Right cardiac atrium (tissue), 5 donors: ENCODE results near the gene LRFN3. TPM values are rescaled to one million over a fixed set of nuclear protein-coding genes. Genes with fewer than 3 reads are reported as not detected.
"Not testable (repeated sequence)": the region's sequence is repeated elsewhere in the genome, so short reads cannot be mapped to it uniquely, and the experiment has no call there.

Experiments used
- ATAC-seq, 2 donors: fragments of 200-7000 bp; cut with Tn5 transposase; one replicate each; pipeline versions ENCODE4 v1.8.0 to v1.9.1; 2020; ENCODE audit warnings: moderate library complexity in 2 of 2, mild to moderate bottlenecking in 1 of 2
- DNase-seq, 3 donors: peaks; one replicate each; pipeline ENCODE4 v3.0.0-alpha.2; 2020
- H3K27ac ChIP-seq: one replicate; pipeline ENCODE4 v1.5.1; 2013; ENCODE audit warnings: mild to moderate bottlenecking, low read length, control low read depth, moderate library complexity
- H3K27me3 ChIP-seq: one replicate; pipeline ENCODE4 v1.6.1; 2013; ENCODE audit not compliant: control insufficient read depth, insufficient read depth
- H3K4me1 ChIP-seq: one replicate; pipeline ENCODE4 v1.6.1; 2013; ENCODE audit warnings: low read length; ENCODE audit not compliant: control insufficient read depth, insufficient read depth
- H3K4me3 ChIP-seq: one replicate; pipeline ENCODE4 v1.5.1; 2013; ENCODE audit warnings: low read length, control low read depth
- H3K9me3 ChIP-seq: one replicate; pipeline ENCODE4 v1.6.1; 2013; ENCODE audit warnings: low read length; ENCODE audit not compliant: control insufficient read depth
- WGBS: extraction: QIAGEN DNeasy Blood & Tissue Kit; methylation state at CpG from one replicate; pipeline ENCODE4 v1.1.7; 2013; 5-methylcytosine and 5-hydroxymethylcytosine counted together
- intact Hi-C, 4 donors: fragments of 100-400 bp; cut with DNase I; formaldehyde crosslinking; loops; one replicate each; pipeline versions ENCODE4 v1.11.0 to v1.14.0; 2022 to 2023
- polyA plus RNA-seq: library from polyadenylated mRNA; stranded (reverse); fragments of 200-250 nt; gene quantifications from one replicate; pipeline ENCODE4 v1.2.3, GENCODE V29; 2013
- total RNA-seq, 4 donors: library from RNA; stranded (reverse); fragmentation: NEBNext Ultra II Directional; extraction: Animal tissue kit (Norgen Biotek cat#: 25700); gene quantifications; one replicate each; pipeline ENCODE4 v1.2.1, GENCODE V29; 2021
- donor health status: healthy with polysubstance abuse.
- donor health status: DM: no; HTN: yes; CAD: no.
- donor health status: DM: no; HTN: no; CAD: no.
- donor health status: DM: no; HTN: yes; CAD: no; lungs with severe emphysema.
- donor health status: DM: yes; HTN: yes; CAD: no.

Gene LRFN3
- total and polyA plus RNA-seq, 5 donors, result 8.2 to 10.8 (median 8.4) TPM

- Histone ChIP-seq H3K27me3 (no peaks in the 10 kb centered on the region), H3K4me3 (no peak overlapping the region), H3K9me3 (no peaks in the 10 kb centered on the region), H3K27ac (no peak overlapping the region), H3K4me1 (peaks cover 18% of the 10 kb centered on the region)
- DNase-seq, result no peak
- ATAC-seq, result no peak
- intact Hi-C loops, result no loop called here
- 92% methylated on average over 51 of the region's 51 CpGs for WGBS
These were observed 4.1 kb downstream of the LRFN3 start for GRCh38 chr19:35940078-35940775.

GRCh38 chr19:35940839-35941238 lies 4.7 kb downstream of the LRFN3 start:
- H3K4me3 ChIP-seq, result no peak overlapping the region
- no peaks in the 10 kb centered on the region for H3K9me3 ChIP-seq
- intact Hi-C loops, result no loop called here
- no peak for ATAC-seq
- peaks cover 15% of the 10 kb centered on the region for H3K4me1 ChIP-seq
- no peak for DNase-seq
- H3K27me3 ChIP-seq, result no peaks in the 10 kb centered on the region
- no peak overlapping the region for H3K27ac ChIP-seq
- WGBS, result 51% methylated on average over 4 of the region's 4 CpGs

GRCh38 chr19:35942235-35942634 lies 6.1 kb downstream of the LRFN3 start:
- peaks cover 10% of the 10 kb centered on the region for H3K4me1 ChIP-seq
- no peaks in the 10 kb centered on the region for H3K9me3 ChIP-seq
- intact Hi-C loops, result no loop called here
- 95% methylated on average over 3 of the region's 3 CpGs for WGBS
- H3K4me3 ChIP-seq, result no peak overlapping the region
- H3K27ac ChIP-seq, result no peak overlapping the region
- no peak for ATAC-seq
- no peak for DNase-seq
- no peaks in the 10 kb centered on the region for H3K27me3 ChIP-seq

GRCh38 chr19:35943321-35944301 lies 7.4 kb downstream of the LRFN3 start:
- DNase-seq (no peak), ATAC-seq (no peak)
- WGBS, result 82% methylated on average over 9 of the region's 9 CpGs

GRCh38 chr19:35944556-35944955 lies 8.4 kb downstream of the LRFN3 start:
- WGBS, result 79% methylated on average over 52 of the region's 52 CpGs
- Histone ChIP-seq H3K27me3 (no peaks in the 10 kb centered on the region), H3K9me3 (no peaks in the 10 kb centered on the region), H3K4me1 (no peaks in the 10 kb centered on the region), H3K27ac (no peak overlapping the region), H3K4me3 (no peak overlapping the region)
- no peak for DNase-seq
- intact Hi-C loops, result no loop called here
- no peak for ATAC-seq

More at GRCh38 chr19:35943321-35944301, 7.4 kb downstream of the LRFN3 start:
- no peaks in the 10 kb centered on the region for H3K9me3 ChIP-seq
- H3K27ac ChIP-seq, result no peak overlapping the region
- intact Hi-C loops, result no loop called here
- H3K27me3 ChIP-seq, result no peaks in the 10 kb centered on the region
- H3K4me1 ChIP-seq, result peaks cover under 1% of the 10 kb centered on the region
- no peak overlapping the region for H3K4me3 ChIP-seq

DNA sequence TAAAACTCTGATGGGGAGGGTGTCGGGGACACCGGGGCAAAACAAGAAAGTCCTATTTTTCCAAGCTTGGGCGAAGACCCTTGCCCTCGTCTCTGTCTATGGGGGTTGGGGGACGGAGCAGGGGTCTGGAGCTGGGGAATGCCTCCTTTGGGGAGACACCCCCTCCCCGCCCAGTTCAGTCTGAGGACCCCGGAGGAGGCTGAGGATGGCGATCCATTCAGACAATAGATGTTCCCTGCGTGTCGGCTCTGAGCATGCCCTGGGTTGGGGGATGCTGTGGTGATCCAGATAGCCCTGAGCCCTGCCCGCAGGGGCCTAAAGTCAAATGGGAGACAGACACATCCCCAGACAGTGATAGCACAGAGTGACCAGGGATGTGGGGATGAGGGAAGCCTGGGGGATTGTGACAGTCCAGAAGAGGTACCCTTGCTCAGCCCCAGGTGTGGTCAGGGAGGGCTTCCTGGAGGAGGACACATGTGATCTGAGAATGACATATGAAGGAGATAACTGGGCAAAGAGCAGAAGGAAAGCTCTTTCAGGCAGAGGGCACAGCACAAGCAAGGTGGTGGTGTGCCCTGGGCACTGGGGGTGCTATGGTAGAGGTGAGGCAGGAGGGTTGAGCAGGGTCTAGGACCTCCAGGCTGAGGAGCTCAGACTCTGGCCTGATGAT lies 9.1 kb downstream of the LRFN3 start:
- intact Hi-C loops, result no loop called here
- WGBS, result 91% methylated on average over 11 of the region's 11 CpGs
- Histone ChIP-seq H3K9me3 (no peaks in the 10 kb centered on the region), H3K27me3 (no peaks in the 10 kb centered on the region), H3K4me1 (no peaks in the 10 kb centered on the region), H3K4me3 (no peak overlapping the region), H3K27ac (no peak overlapping the region)
- DNase-seq (no peak), ATAC-seq (no peak)

GRCh38 chr19:35946203-35946602 lies 10.0 kb downstream of the LRFN3 start:
- no peak for ATAC-seq
- Histone ChIP-seq H3K4me3 (no peak overlapping the region), H3K4me1 (no peaks in the 10 kb centered on the region), H3K27ac (no peak overlapping the region), H3K9me3 (no peaks in the 10 kb centered on the region), H3K27me3 (no peaks in the 10 kb centered on the region)
- intact Hi-C loops, result no loop called here
- 89% methylated on average over 4 of the region's 4 CpGs for WGBS
- no peak for DNase-seq

GRCh38 chr19:35949131-35949530 lies 13.0 kb downstream of the LRFN3 start:
- ATAC-seq, result no peak
- Histone ChIP-seq H3K27ac (no peak overlapping the region), H3K4me3 (no peak overlapping the region), H3K27me3 (no peaks in the 10 kb centered on the region), H3K9me3 (no peaks in the 10 kb centered on the region), H3K4me1 (no peaks in the 10 kb centered on the region)
- intact Hi-C loops, result no loop called here
- 29% methylated on average over 2 of the region's 2 CpGs for WGBS
- DNase-seq, result no peak

- ATAC-seq (no peak), DNase-seq (no peak)
- Histone ChIP-seq H3K4me3 (no peak overlapping the region), H3K27me3 (no peaks in the 10 kb centered on the region), H3K27ac (no peak overlapping the region), H3K4me1 (no peaks in the 10 kb centered on the region), H3K9me3 (no peaks in the 10 kb centered on the region)
- WGBS, result 73% methylated on average over 6 of the region's 6 CpGs
- intact Hi-C loops, result no loop called here
These were observed 19.9 kb downstream of the LRFN3 start for GRCh38 chr19:35955881-35956634.

DNA sequence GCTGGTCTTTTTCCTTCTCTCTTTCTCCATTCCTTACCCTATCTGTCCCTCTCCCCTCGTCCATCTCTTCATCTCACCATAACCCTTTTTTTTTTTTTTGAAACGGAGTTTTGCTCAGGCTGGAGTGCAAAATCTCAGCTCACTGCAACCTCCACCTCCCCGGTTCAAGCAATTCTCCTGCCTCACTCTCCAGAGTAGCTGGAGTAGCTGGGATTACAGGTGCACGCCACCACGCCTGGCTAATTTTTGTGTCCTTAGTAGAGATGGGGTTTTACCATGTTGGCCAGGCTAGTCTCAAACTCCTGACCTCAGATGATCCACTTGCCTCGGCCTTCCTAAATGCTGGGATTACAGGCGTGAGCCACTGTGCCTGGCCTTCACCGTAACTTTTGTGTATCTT lies 21.2 kb downstream of the LRFN3 start:
- 80% methylated on average over 8 of the region's 8 CpGs for WGBS
- not testable (repeated sequence) for H3K27me3 ChIP-seq

More for the DNA sequence above, 21.2 kb downstream of the LRFN3 start:
- H3K9me3 ChIP-seq, H3K27ac ChIP-seq, DNase-seq, H3K4me3 ChIP-seq, ATAC-seq, intact Hi-C loops, H3K4me1 ChIP-seq: not testable (repeated sequence)
